Upper lobe of left lung (tissue), 6 donors: ENCODE measurements around the gene PTCD2. TPM values are rescaled to one million over a fixed set of nuclear protein-coding genes. Genes with fewer than 3 reads are reported as not detected.

Source experiments
- ATAC-seq, 2 donors: fragments of 200-7000 bp; cut with Tn5 transposase; one replicate each; pipeline ENCODE4 v1.9.1; 2022; ENCODE audit warnings: mild to moderate bottlenecking in 2 of 2, moderate library complexity in 2 of 2; ENCODE audit not compliant: low FRiP score in 2 of 2
- DNase-seq, 2 donors: peaks; one replicate each; pipeline ENCODE4 v3.0.0-alpha.2; 2019 to 2020
- H3K27ac ChIP-seq, 4 donors: fragments of 200-600 bp; sonication (generic); one replicate each; pipeline ENCODE4 v1.5.1; 2016 to 2019
- H3K27me3 ChIP-seq, 4 donors: fragments of 200-600 bp; sonication (generic); one replicate each; pipeline ENCODE4 v1.5.1; 2017 to 2019
- H3K36me3 ChIP-seq, 4 donors: fragments of 200-600 bp; sonication (generic); one replicate each; pipeline ENCODE4 v1.5.1; 2016 to 2019
- H3K4me1 ChIP-seq, 4 donors: fragments of 200-600 bp; sonication (generic); one replicate each; pipeline ENCODE4 v1.5.1; 2018 to 2019
- H3K4me3 ChIP-seq, 4 donors: fragments of 200-600 bp; sonication (generic); one replicate each; pipeline ENCODE4 v1.5.1; 2017 to 2019; ENCODE audit warnings: mild to moderate bottlenecking in 2 of 4, moderate library complexity in 1 of 4
- H3K9me3 ChIP-seq, 4 donors: fragments of 200-600 bp; sonication (generic); one replicate each; pipeline ENCODE4 v1.5.1; 2018 to 2019
- CTCF ChIP-seq, 6 experiments: fragments of 450-650 bp in 4 of 6; fragments of 200-600 bp in 2 of 6; sonication (generic) in 2 of 6; IDR thresholded peaks; one replicate each; pipeline ENCODE4 v1.5.1; 2016 to 2019; ENCODE audit warnings: antibody characterized with exemption in 6 of 6
- EP300 ChIP-seq, 4 donors: sonication (generic); formaldehyde crosslinking; IDR thresholded peaks; one replicate each; pipeline ENCODE4 v1.5.1; 2017; ENCODE audit warnings: antibody characterized with exemption in 4 of 4, control low read depth in 2 of 4
- POLR2A ChIP-seq, 4 donors: fragments of 450-650 bp; IDR thresholded peaks; one replicate each; pipeline ENCODE4 v1.5.1; 2016 to 2017; ENCODE audit warnings: antibody characterized with exemption in 4 of 4, mild to moderate bottlenecking in 2 of 4
- POLR2AphosphoS5 ChIP-seq, 2 donors: sonication (generic); formaldehyde crosslinking; IDR thresholded peaks; one replicate each; pipeline ENCODE4 v1.5.1; 2017; ENCODE audit warnings: antibody characterized with exemption in 2 of 2
- WGBS, 2 donors: methylation state at CpG; one replicate each; pipeline ENCODE4 v1.1.5; 2017 to 2018; 5-methylcytosine and 5-hydroxymethylcytosine counted together
- total RNA-seq, 6 donors: library from RNA; depleted of rRNA in 4 of 6; stranded (reverse); fragments of >200 nt in 4 of 6; gene quantifications; one replicate each; pipeline versions ENCODE4 v1.1.0 to v1.2.1, GENCODE V29; 2016 to 2021
- donor health status: DM: no; HTN: no; CAD: no; lungs with moderate emphysema.
- donor health status: DM: no; HTN: yes; CAD: no; lungs with severe emphysema.

Gene PTCD2
- total RNA-seq, 6 donors from 2014 or later = 3.1 to 17.8 (median 5.9) TPM

GRCh38 chr5:72392326-72392733, 72.2 kb downstream of the PTCD2 start:
- TF ChIP-seq CTCF (IDR thresholded peaks at IDR 0.05) = no peak
- no peak for TF ChIP-seq POLR2AphosphoS5 (IDR thresholded peaks at IDR 0.05)
- no peak for TF ChIP-seq EP300 (IDR thresholded peaks at IDR 0.05)
- TF ChIP-seq POLR2A (IDR thresholded peaks at IDR 0.05) = no peak
- Histone ChIP-seq H3K27ac (no peak overlapping the region), H3K4me3 (no peak overlapping the region), H3K4me1 (peaks cover 0 to 3% (median 0%) of the 10 kb centered on the region in 4 donors), H3K9me3 (no peaks in the 10 kb centered on the region), H3K27me3 (no peaks in the 10 kb centered on the region), H3K36me3 (no peaks in the 10 kb centered on the region)
- DNase-seq (no peak), ATAC-seq (no peak)
- 42% methylated on average over 1 of the region's 1 CpG for WGBS, 2 donors

GRCh38 chr5:72393052-72393451, 72.9 kb downstream of the PTCD2 start:
- Histone ChIP-seq H3K36me3 (no peaks in the 10 kb centered on the region), H3K9me3 (no peaks in the 10 kb centered on the region), H3K4me1 (peaks cover 0 to 3% (median 0%) of the 10 kb centered on the region in 4 donors), H3K27me3 (no peaks in the 10 kb centered on the region), H3K27ac (no peak overlapping the region), H3K4me3 (no peak overlapping the region)
- TF ChIP-seq POLR2AphosphoS5 (IDR thresholded peaks at IDR 0.05) = no peak
- no peak for TF ChIP-seq CTCF (IDR thresholded peaks at IDR 0.05)
- TF ChIP-seq EP300 (IDR thresholded peaks at IDR 0.05) = no peak
- no peak for TF ChIP-seq POLR2A (IDR thresholded peaks at IDR 0.05)
- ATAC-seq (no peak), DNase-seq (no peak)

- Histone ChIP-seq H3K4me1 (peaks cover 0 to 3% (median 0%) of the 10 kb centered on the region in 4 donors), H3K9me3 (no peaks in the 10 kb centered on the region), H3K36me3 (no peaks in the 10 kb centered on the region), H3K4me3 (no peak overlapping the region), H3K27me3 (no peaks in the 10 kb centered on the region), H3K27ac (no peak overlapping the region)
- DNase-seq (no peak), ATAC-seq (no peak)
- WGBS, 2 donors = 11 to 33% methylated on average over 2 of the region's 2 CpGs
- TF ChIP-seq POLR2A (IDR thresholded peaks at IDR 0.05) = no peak
- no peak for TF ChIP-seq EP300 (IDR thresholded peaks at IDR 0.05)
- TF ChIP-seq CTCF (IDR thresholded peaks at IDR 0.05) = peak in 2 of 6 experiments; percentile 18 to 30
- no peak for TF ChIP-seq POLR2AphosphoS5 (IDR thresholded peaks at IDR 0.05)
Observed at GRCh38 chr5:72394688-72395087, 74.5 kb downstream of the PTCD2 start.

- no peak for TF ChIP-seq POLR2AphosphoS5 (IDR thresholded peaks at IDR 0.05)
- Histone ChIP-seq H3K4me3 (no peak overlapping the region), H3K4me1 (peaks cover 0 to 1% (median under 1%) of the 10 kb centered on the region in 4 donors), H3K36me3 (no peaks in the 10 kb centered on the region), H3K27ac (no peak overlapping the region), H3K9me3 (peaks cover 2 to 16% (median 10%) of the 10 kb centered on the region in 4 donors), H3K27me3 (no peaks in the 10 kb centered on the region)
- WGBS, 2 donors = 78 to 80% methylated on average over 6 of the region's 6 CpGs
- DNase-seq (no peak), ATAC-seq (no peak)
Observed at GRCh38 chr5:72397836-72398235, 77.7 kb downstream of the PTCD2 start.

GRCh38 chr5:72400950-72401349, 80.8 kb downstream of the PTCD2 start:
- H3K9me3 ChIP-seq = peaks cover 2 to 16% (median 10%) of the 10 kb centered on the region in 4 donors
- ATAC-seq = no peak
- no peak for DNase-seq
- H3K36me3 ChIP-seq = no peaks in the 10 kb centered on the region
- peaks cover 0 to 7% (median 0%) of the 10 kb centered on the region in 4 donors for H3K4me1 ChIP-seq
- TF ChIP-seq POLR2A (IDR thresholded peaks at IDR 0.05) (no peak), EP300 (IDR thresholded peaks at IDR 0.05) (no peak), CTCF (IDR thresholded peaks at IDR 0.05) (no peak), POLR2AphosphoS5 (IDR thresholded peaks at IDR 0.05) (no peak)
- WGBS, 2 donors = 0 to 55% methylated on average over 1 of the region's 1 CpG
- H3K27ac ChIP-seq = no peak overlapping the region
- H3K27me3 ChIP-seq = no peaks in the 10 kb centered on the region
- H3K4me3 ChIP-seq = no peak overlapping the region
